C1 segment of cervical spinal cord (tissue), 14 donors: ENCODE results near the gene CLP1.
"Not testable (repeated sequence)": the region's sequence is repeated elsewhere in the genome, so short reads cannot be mapped to it uniquely, and the experiment has no call there.

Source experiments
- DNase-seq, 14 donors: peaks; one replicate each; lab custom pipeline; 2025; lab: John Stamatoyannopoulos, UW

The CLP1 gene

DNA sequence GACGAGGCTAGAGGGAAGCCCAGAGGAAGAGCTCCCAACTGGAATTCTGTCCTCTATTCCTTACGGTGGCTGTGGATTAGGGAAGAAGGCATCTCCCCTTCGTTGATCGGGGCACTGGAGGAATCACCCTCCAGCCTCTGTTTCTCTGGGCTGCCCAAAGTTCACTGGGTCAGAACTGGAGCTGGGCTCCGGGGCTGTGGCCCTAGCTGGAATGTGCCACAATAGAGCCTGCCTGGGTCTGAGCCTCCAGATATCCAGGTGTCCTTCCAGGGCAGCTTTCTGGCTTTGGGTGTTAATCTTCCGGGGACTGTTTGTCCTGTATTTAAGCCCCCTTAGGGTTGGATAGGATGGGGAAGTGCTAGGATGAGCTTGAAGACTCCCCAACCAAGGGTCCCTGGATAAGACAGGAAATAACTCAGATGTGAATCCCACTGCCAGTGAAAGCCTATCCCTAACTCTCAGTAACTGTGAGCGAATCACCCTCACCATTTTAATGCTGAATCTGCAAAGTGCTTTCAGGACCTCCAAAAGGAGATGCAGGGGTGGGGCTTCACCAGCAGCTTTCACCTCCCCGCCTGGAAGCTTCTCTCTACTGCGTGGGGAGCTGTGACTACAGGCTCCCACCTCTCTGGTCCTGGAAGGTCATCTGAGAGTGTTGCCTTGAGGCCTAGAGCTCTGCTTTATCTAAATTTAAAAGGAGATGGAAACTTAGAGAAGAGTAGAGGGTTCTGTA lies 17.3 kb upstream of the CLP1 start:
- DNase-seq, result no peak

DNA sequence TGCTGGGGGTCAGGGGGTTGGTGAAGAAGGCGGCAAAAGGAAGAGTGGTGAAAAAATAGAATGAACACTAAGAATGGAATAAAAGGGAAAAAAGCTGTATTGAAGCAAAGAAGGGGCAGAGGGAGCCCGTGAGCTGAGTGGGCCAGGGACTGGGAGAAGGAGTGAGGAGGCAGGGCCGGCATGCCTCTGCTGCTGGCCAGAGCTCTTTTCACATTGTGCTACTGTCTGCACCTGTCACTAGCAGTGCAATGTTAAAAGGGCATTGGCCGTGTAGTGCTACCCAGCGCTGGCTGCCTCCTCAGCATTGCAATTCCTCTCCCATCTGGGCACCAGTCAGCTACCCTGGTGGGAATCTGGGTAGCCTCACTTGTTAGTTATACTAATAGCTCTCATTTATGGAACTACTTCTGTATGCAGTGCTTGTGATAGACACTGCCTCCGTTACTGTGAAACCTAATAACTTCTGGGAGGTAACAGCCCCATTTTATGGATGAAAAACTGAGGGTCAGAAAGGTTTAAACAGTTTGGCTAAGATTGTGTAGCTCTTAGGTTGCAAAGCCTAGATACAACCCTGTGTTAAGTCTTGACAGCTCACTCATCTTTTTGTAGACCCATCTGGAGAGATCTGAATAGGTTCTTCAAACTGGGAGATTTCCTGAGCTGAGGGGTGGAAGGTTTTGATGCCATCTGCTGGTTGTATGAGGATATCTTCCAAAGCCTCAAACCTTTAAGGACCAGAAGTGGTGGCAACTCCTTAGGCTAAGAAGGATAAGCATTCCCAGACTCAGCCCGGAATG lies 16.4 kb upstream of the CLP1 start:
- DNase-seq, result peak in 3 of 14 donors; percentile 4 to 30 (median 10)

DNA sequence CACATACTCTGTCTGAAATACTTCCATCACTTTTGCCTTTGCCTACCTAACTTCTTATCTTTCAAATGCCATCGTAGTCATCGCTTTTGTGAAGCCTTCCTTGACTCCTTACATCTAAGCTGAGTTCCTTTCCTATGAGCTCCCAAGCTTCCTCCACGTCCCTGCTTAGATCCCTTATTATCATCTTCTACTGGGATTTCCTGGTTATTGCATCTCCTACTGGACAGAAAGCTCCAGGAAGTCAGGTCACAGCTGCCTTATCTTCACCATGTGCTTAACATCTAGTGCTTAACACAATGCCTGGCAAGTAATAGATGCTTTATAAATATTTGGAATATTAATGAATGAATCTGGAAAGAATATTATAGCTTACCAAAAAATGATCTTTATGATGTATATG lies 13.8 kb upstream of the CLP1 start:
- DNase-seq, result no peak

DNA sequence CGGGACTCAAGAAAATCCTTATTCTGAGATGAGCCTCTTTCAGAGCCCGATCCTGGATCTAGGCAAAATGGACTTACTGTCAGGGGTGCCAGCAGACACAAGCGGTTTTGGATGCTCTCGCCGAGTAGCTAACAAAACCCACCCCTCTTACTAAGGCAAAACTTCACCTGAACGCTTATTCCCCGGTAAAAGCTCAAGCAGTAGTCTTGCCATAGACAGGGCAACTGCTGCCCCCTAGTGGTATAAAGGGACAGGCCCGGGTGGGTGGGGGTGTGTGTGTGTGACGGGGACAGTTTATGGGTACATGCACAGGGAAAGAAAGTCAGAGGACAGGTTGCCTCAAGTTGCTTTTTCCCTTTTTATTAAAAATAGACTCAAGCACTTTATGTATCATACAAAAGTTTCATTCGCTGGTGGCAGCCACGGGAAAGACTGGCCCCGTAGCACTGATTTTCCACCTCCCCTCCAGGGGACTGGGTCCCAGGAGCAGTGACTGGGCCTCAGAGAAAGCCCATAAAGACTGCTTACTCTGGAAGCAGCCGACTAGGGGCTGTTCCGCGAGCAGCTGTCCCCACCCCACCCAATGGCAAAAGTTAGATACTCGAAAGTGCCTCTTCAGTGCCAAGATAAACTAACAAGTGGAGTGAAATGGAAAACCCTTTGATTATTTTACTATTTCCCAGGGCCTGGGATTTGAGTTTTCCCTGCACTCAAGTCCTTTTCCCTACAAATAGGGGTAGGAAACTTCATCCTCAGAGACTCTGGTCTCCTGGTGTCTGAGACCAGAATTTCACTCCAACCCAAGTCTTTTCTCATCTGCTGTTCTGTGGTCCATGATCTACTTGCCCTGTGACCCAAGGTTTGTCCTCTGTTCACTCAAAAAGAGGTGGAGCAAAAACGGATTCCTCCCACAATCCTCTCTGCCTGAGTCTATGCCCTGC lies 12.5 kb upstream of the CLP1 start:
- peak in 13 of 14 donors; percentile 10 to 72 (median 57) for DNase-seq

- DNase-seq, result no peak
Measured at GRCh38 chr11:57645689-57646085, 11.9 kb upstream of the CLP1 start.

GRCh38 chr11:57646194-57646798 lies 11.3 kb upstream of the CLP1 start:
- no peak for DNase-seq

DNA sequence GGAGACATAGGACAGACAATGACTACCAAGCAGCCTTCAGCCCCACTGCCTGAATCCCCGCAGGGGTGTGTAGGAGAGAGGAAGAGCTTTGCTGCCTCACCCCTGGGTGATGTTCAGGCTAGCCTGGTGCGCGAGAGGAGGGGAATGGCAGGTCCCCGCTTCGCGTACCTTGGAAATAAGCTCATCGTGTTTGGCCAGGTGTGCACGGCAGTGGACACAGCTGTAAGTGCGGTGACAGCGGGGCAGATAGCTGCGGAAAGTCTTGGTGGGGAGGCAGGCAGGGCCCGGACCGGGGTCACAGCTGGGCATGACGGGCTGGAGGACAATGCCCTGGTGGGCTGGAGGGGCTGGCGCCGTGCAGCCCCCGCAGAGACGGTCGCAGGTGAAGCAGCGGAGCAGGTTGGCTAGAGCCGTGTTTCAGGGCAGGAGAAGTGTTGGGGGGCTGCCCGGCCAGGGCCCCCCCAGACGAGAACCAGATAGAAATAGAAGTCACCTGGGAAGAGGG lies 10.7 kb upstream of the CLP1 start:
- peak in 1 of 14 donors; percentile 30 for DNase-seq

DNA sequence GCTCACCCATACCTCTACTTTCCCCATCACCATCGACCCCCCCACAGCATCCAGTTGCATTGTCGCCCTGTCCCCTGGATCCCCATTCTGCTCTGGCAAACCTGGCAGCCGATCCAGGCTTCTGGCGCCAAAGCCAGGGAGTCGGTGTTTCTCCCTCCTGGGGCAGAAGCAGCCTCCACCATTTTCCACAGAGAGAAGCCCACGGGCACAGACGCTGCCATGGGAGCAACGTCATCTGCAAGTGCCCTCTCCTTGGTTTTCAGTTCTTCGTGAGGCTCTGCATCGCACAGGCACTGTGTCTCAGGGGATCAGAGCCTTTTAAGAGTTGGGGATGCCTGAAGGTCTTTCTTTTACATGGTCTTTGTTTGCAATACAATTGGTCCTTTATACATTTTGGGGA lies 10.2 kb upstream of the CLP1 start:
- peak in 1 of 14 donors; percentile 30 for DNase-seq

- DNase-seq, result peak in 4 of 14 donors; percentile 17 to 70 (median 28)
Measured at GRCh38 chr11:57647960-57648800, 9.4 kb upstream of the CLP1 start.

GRCh38 chr11:57648801-57649735 lies 8.5 kb upstream of the CLP1 start:
- peak in 7 of 14 donors; percentile 12 to 71 (median 26) for DNase-seq

- peak in 12 of 14 donors; percentile 31 to 94 (median 64) for DNase-seq
Measured at GRCh38 chr11:57649826-57650738, 7.5 kb upstream of the CLP1 start, which contains the start of gene YPEL4. Gene YPEL4 (minus strand): TSS chr11:57649912. CDS start chr11:57647107, 2,805 bp downstream.

- no peak for DNase-seq
Measured at GRCh38 chr11:57650739-57651090, 6.8 kb upstream of the CLP1 start.

DNA sequence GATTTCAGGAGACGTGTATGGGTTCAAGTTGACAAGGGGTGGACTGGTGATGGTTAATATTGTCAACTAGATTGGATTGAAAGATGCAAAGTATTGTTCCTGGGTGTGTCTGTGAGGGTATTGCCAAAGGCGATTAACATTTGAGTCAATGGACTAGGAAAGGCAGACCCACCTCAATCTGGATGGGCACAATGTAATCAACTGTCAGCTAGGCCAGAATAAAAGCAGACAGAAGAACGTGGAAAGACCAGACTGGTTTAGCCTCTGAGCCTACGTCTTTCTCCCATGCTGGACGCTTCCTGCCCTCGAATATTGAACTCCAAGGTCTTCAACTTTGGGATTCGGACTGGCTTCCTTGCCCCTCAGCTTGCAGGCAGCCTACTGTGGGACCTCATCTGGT lies 6.2 kb upstream of the CLP1 start:
- no peak for DNase-seq

DNA sequence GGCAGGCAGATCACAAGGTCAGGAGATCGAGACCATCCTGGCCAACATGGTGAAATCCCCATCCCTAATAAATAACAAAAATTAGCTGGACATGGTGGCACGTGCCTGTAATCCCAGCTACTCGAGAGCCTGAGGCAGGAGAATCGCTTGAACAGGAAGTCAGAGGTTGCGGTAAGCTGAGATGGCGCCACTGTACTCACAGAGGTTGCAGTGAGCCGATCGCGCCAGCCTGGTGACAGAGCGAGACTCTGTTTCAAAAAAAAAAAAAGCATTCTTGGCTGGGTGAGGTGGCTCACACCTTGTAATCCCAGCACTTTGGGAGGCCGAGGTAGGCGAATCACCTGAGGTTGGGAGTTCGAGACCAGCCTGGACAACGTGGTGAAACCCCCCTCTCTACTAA lies 5.3 kb upstream of the CLP1 start:
- not testable (repeated sequence) for DNase-seq

DNA sequence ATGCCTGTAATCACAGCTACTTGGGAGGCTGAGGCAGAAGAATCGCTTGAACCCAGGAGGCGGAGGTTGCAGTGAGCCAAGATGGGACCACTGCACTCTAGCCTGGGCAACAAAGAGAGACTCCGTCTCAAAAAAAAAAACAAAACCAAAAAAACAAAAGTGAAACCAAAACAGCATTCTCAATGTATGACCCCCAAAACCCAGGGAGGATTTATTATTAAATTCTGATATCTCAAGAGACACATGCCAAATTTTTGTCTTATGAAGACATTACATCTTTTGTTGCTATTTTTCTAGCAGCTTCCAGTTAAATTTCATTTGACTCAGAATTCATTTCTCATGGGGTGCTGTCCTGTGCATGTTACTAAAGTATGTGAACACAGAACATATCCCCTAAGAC lies 4.9 kb upstream of the CLP1 start:
- DNase-seq, result no peak

- DNase-seq, result no peak
Measured at GRCh38 chr11:57653163-57653562, 4.4 kb upstream of the CLP1 start.

DNA sequence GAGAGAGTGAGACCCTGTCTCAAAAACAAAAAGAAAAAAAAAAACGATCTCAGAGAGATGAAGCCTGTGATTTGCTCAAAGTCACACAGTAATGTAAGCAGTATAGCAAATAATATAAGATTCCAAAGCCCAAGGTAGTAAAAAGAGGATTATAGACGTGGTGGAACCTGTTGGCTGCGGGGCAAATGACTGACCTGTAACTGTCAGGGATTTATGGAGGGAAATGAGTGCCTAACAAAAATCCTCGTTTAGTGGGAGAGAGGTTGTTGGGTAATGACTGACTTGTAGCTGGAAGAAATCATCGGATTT lies 723 bp upstream of the CLP1 start:
- no peak for DNase-seq

DNA sequence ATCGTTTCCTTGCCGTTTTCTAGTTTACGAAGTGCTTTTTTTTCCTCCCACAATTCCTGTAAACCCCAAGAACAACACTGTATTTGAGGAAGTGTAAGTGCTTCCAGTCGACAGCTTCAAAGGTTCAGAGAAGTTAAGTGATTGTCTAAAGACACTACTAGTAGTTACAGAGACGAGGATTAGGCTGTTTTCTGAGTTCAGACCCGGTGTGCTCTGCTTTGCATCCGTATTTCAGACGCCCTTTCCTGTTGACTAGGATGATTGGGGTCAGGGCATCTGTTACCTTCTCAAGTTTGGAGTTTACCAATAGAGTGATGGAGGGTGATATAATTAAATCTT lies 430 bp downstream of the CLP1 start:
- DNase-seq, result no peak
